Astrocyte of the cerebellum (primary cell): Measurements from ENCODE around the gene SLC22A3.

Experiments
- DNase-seq: peaks from one replicate; pipeline ENCODE4 v3.0.0-alpha.2; 2011; ENCODE audit warnings: low read depth
- H3K4me3 ChIP-seq: 2 replicates; pipeline ENCODE4 v1.5.1; 2011; ENCODE audit warnings: mild to moderate bottlenecking, low read depth, low read length, moderate library complexity
- CTCF ChIP-seq: IDR thresholded peaks from 2 replicates; pipeline ENCODE4 v1.5.1; 2012; ENCODE audit warnings: low read length, low read depth, moderate library complexity, mild to moderate bottlenecking; ENCODE audit errors: missing control alignments
- in situ Hi-C: cut with HindIII; loops from 2 replicates; pipeline ENCODE4 v1.10.0; 2017; ENCODE audit warnings: low sequenced_read_pairs

Gene SLC22A3

GRCh38 chr6:160356074-160356744 lies 8.0 kb downstream of the SLC22A3 start:
- in situ Hi-C loops = no loop called here
- no peak overlapping the region for H3K4me3 ChIP-seq
- DNase-seq = no peak
- TF ChIP-seq CTCF = no peak

DNA sequence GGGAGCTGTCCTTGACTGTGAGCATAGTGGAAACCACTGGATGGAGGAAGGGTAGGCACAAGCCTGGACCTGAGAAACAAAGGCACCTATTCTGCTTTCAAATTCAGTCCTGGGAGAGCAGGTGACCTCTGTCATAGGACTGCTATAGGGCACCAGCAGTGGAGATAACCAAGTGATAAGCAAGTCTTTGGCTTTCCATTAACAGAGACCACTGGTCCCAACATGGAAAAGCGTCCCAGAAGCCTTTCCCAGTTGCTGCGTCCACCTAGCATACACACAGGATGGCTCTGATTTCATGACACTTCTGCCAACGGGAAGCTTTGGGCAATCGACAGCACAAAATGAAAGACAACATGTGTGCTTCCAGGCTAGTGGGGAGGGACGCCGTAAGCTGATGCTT lies 8.9 kb downstream of the SLC22A3 start:
- in situ Hi-C loops = no loop called here
- no peak overlapping the region for H3K4me3 ChIP-seq
- TF ChIP-seq CTCF = no peak
- no peak for DNase-seq

DNA sequence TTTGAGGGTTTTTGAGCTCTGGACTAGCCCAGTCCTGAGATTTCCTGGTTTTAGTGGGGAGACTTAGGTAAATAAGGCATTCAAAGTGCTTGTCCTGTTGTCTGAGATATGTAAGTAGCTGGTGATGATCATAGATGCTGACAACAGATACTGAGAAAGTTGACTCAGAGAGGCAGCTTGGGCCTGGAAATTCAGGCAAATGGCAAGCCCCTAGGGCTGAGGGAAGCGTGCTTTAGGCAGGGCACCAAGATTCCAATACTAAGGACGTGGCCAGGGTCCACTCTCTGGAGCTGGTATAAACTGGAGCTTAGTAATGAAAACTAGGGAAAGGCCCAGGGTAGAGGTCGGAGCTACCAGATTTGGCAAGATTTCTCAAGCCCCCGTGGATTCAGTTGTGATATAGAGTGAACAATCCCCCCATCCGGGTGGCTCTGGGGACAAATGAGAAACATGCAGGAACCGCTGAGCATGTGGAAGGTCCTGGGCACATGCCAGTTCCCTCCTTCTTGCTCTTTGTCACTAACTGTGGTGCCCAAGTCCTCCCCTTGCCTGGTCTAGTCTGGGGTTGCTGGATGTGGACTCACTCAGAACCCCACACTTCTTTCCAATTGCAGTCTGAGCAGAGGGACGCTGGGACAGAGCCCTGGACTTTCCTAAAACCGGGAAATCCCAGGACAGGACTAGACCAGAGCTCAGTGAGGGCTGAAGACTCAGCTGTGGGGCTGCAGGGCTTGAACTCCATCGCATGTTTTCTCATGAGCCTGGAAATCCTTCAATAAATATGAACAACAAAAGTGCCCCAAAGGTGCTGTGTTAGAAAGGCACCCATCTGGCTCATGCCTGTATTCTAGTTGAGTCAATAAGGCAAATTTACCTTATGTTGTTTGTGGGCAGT lies 10.3 kb downstream of the SLC22A3 start:
- in situ Hi-C loops = no loop called here
- H3K4me3 ChIP-seq = no peak overlapping the region
- no peak for DNase-seq
- TF ChIP-seq CTCF = no peak

DNA sequence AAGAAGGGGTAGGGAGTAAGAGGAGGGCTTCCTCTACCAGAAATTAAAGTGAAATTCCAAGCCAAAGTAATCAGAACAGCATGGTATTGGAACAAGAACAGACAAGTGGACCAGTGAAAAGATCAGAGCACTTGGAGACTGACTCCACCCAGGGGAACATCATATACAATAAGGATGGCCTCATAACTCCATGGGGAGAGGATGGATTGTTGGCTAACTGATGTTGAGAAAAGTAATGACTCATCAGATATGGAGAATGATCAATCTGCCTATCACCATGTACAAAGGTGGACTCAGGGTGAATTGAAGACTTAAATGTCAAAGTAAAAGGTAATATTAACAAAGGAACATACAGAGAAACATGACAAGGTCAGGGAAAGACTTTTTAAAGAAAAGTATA lies 12.8 kb downstream of the SLC22A3 start:
- no peak for DNase-seq
- H3K4me3 ChIP-seq = no peak overlapping the region
- TF ChIP-seq CTCF = no peak
- in situ Hi-C loops = no loop called here

GRCh38 chr6:160362556-160362955 lies 14.4 kb downstream of the SLC22A3 start:
- DNase-seq = no peak
- TF ChIP-seq CTCF = no peak
- no peak overlapping the region for H3K4me3 ChIP-seq
- in situ Hi-C loops = no loop called here

DNA sequence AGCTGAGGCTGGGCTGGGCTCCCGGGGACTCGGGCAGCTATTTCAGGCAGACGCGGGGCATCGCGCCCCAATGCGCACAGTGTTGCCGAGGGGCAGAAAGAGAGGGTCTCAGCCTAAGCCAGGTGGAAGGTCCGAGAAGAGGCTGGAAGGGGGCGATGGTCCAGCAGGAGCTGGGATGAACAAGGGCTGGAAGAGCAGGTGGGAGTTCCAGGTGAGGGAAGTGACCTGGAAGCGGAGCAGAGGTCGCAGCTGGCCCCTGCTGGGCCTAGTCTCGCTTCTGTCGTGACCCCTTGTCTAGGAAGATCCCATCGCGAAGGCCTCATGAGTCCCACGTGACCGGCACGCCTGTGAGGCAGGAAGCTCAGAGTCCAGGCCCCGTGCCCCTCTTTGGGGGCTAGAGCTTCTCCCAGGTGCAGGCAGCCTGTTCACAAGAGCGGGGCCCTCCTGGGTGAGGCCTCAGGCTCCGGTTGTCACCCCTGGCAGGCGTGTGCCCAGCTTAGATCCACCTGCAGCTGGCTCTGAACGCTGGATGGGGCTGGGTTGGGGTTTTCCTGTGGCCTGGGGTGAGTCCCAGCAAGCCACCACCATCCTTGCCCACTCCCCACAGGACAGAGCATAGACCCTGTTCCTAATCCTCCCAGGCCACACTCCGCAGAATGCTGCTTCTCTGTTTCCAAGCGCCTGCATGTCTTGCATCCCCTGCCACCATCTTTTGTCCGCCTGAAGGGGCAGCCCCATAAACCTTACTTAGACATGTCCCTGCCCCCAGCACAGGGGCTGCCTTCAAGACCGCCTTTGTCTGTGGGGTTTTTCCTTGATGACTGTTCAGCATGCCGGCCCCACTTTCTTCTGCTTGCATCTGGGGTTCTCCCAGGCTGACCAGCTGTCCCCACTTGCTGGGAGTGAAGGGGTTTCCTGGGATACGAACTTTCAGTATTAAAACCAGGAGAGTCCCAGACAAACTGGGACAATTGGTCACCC lies 15.1 kb downstream of the SLC22A3 start:
- in situ Hi-C loops = no loop called here
- no peak for DNase-seq
- H3K4me3 ChIP-seq = no peak overlapping the region
- TF ChIP-seq CTCF = no peak
